Measurements from ENCODE around the gene MYL6.
"Not testable (repeated sequence)": the region's sequence is repeated elsewhere in the genome, so short reads cannot be mapped to it uniquely, and the experiment has no call there.

The MYL6 gene

GRCh38 chr12:56155256-56155845, 2.8 kb upstream of the MYL6 start:
- in situ Hi-C loops (cut with MboI; ENCODE audit: low sequenced_read_pairs), result no loop called here
- no peaks in the 10 kb centered on the region for H3K9me3 ChIP-seq
- peaks cover 22% of the 10 kb centered on the region for H3K4me1 ChIP-seq
- H3K4me3 ChIP-seq, result no peak overlapping the region
- no peaks in the 10 kb centered on the region for H3K27me3 ChIP-seq (ENCODE audit: low read depth)
- H3K36me3 ChIP-seq (replicated peaks), result peaks cover 12% of the 10 kb centered on the region
- DNase-seq (ENCODE audit: low spot score in 2 of 2), result no peak

- Histone ChIP-seq H3K4me3 (peak overlapping the region; percentile 87; the same call in 1 of the 2 replicates), H3K36me3 (replicated peaks) (peaks cover 25% of the 10 kb centered on the region), H3K4me1 (peaks cover 24% of the 10 kb centered on the region)
- DNase-seq (ENCODE audit: low spot score in 2 of 2); H3K27me3 ChIP-seq (ENCODE audit: low read depth); H3K9me3 ChIP-seq; in situ Hi-C loops (cut with MboI; ENCODE audit: low sequenced_read_pairs): not testable (repeated sequence)
These were observed 1.5 kb upstream of the MYL6 start for GRCh38 chr12:56156464-56157200.

GRCh38 chr12:56157201-56158028, 744 bp upstream of the MYL6 start:
- Histone ChIP-seq H3K36me3 (replicated peaks) (peaks cover 32% of the 10 kb centered on the region), H3K27me3 (ENCODE audit: low read depth) (no peaks in the 10 kb centered on the region), H3K4me1 (peaks cover 24% of the 10 kb centered on the region), H3K9me3 (no peaks in the 10 kb centered on the region), H3K4me3 (peak overlapping the region; percentile 87)
- in situ Hi-C loops (cut with MboI; ENCODE audit: low sequenced_read_pairs), result no loop called here
- DNase-seq (ENCODE audit: low spot score in 2 of 2), result peak; percentile 76 to 85

GRCh38 chr12:56158926-56159461, 835 bp downstream of the MYL6 start:
- H3K4me1 ChIP-seq, result peaks cover 24% of the 10 kb centered on the region
- H3K36me3 ChIP-seq (replicated peaks), result peaks cover 48% of the 10 kb centered on the region
- no peaks in the 10 kb centered on the region for H3K9me3 ChIP-seq
- in situ Hi-C loops (cut with MboI; ENCODE audit: low sequenced_read_pairs), result no loop called here
- DNase-seq (ENCODE audit: low spot score in 2 of 2), result peak; percentile 70 to 79
- H3K27me3 ChIP-seq (ENCODE audit: low read depth), result no peaks in the 10 kb centered on the region
- peak overlapping the region; percentile 87 for H3K4me3 ChIP-seq

GRCh38 chr12:56159482-56160192, 1.5 kb downstream of the MYL6 start:
- peaks cover 24% of the 10 kb centered on the region for H3K4me1 ChIP-seq
- H3K9me3 ChIP-seq, result no peaks in the 10 kb centered on the region
- peak overlapping the region; percentile 87 for H3K4me3 ChIP-seq
- H3K27me3 ChIP-seq (ENCODE audit: low read depth), result no peaks in the 10 kb centered on the region
- H3K36me3 ChIP-seq (replicated peaks), result peaks cover 54% of the 10 kb centered on the region
- in situ Hi-C loops (cut with MboI; ENCODE audit: low sequenced_read_pairs), result no loop called here
- DNase-seq (ENCODE audit: low spot score in 2 of 2), result no peak

GRCh38 chr12:56160193-56160763, 2.1 kb downstream of the MYL6 start:
- DNase-seq (ENCODE audit: low spot score in 2 of 2), result no peak
- H3K4me1 ChIP-seq, result peaks cover 24% of the 10 kb centered on the region
- H3K27me3 ChIP-seq (ENCODE audit: low read depth), result no peaks in the 10 kb centered on the region
- H3K4me3 ChIP-seq, result peak overlapping the region; percentile 87
- in situ Hi-C loops (cut with MboI; ENCODE audit: low sequenced_read_pairs), result no loop called here
- H3K36me3 ChIP-seq (replicated peaks), result peaks cover 60% of the 10 kb centered on the region
- no peaks in the 10 kb centered on the region for H3K9me3 ChIP-seq

- Histone ChIP-seq H3K9me3 (no peaks in the 10 kb centered on the region), H3K27me3 (ENCODE audit: low read depth) (no peaks in the 10 kb centered on the region), H3K4me3 (no peak overlapping the region), H3K4me1 (peaks cover 24% of the 10 kb centered on the region), H3K36me3 (replicated peaks) (peaks cover 69% of the 10 kb centered on the region)
- in situ Hi-C loops (cut with MboI; ENCODE audit: low sequenced_read_pairs), result no loop called here
- no peak for DNase-seq (ENCODE audit: low spot score in 2 of 2)
These were observed 2.9 kb downstream of the MYL6 start for GRCh38 chr12:56160894-56161689.

- in situ Hi-C loops (cut with MboI; ENCODE audit: low sequenced_read_pairs), result no loop called here
- DNase-seq (ENCODE audit: low spot score in 2 of 2), result no peak
- Histone ChIP-seq H3K4me3 (no peak overlapping the region), H3K9me3 (no peaks in the 10 kb centered on the region), H3K36me3 (replicated peaks) (peaks cover 75% of the 10 kb centered on the region), H3K27me3 (ENCODE audit: low read depth) (no peaks in the 10 kb centered on the region), H3K4me1 (peaks cover 24% of the 10 kb centered on the region)
These were observed 3.7 kb downstream of the MYL6 start for GRCh38 chr12:56161690-56162351.

- H3K9me3 ChIP-seq, result no peaks in the 10 kb centered on the region
- DNase-seq (ENCODE audit: low spot score in 2 of 2), result peak in 1 of 2 experiments; percentile 39
- in situ Hi-C loops (cut with MboI; ENCODE audit: low sequenced_read_pairs), result no loop called here
- H3K4me3 ChIP-seq, result no peak overlapping the region
- H3K27me3 ChIP-seq (ENCODE audit: low read depth), result no peaks in the 10 kb centered on the region
- peaks cover 82% of the 10 kb centered on the region for H3K36me3 ChIP-seq (replicated peaks)
- peaks cover 16% of the 10 kb centered on the region for H3K4me1 ChIP-seq
These were observed 4.5 kb downstream of the MYL6 start for GRCh38 chr12:56162468-56163290.

GRCh38 chr12:56163533-56164344, 5.6 kb downstream of the MYL6 start:
- Histone ChIP-seq H3K4me1 (peaks cover 16% of the 10 kb centered on the region), H3K27me3 (ENCODE audit: low read depth) (no peaks in the 10 kb centered on the region), H3K4me3 (no peak overlapping the region), H3K9me3 (no peaks in the 10 kb centered on the region), H3K36me3 (replicated peaks) (peaks cover 90% of the 10 kb centered on the region)
- in situ Hi-C loops (cut with MboI; ENCODE audit: low sequenced_read_pairs), result no loop called here
- DNase-seq (ENCODE audit: low spot score in 2 of 2), result no peak

- Histone ChIP-seq H3K4me3 (no peak overlapping the region), H3K27me3 (ENCODE audit: low read depth) (no peaks in the 10 kb centered on the region), H3K36me3 (replicated peaks) (peaks cover 94% of the 10 kb centered on the region), H3K4me1 (peaks cover 15% of the 10 kb centered on the region), H3K9me3 (no peaks in the 10 kb centered on the region)
- DNase-seq (ENCODE audit: low spot score in 2 of 2), result no peak
- in situ Hi-C loops (cut with MboI; ENCODE audit: low sequenced_read_pairs), result no loop called here
These were observed 6.2 kb downstream of the MYL6 start for GRCh38 chr12:56164345-56164729.

Data from HAP-1 (cell line).